Naive B cell (primary cell): ENCODE results near the gene DCDC2B. TPM values are rescaled to one million over a fixed set of nuclear protein-coding genes. Genes with fewer than 3 reads are reported as not detected.

Experiments used
- ATAC-seq, 2 donors: fragments of 150-1000 bp; cut with Tn5 transposase; 2 replicates each; pipeline ENCODE4 v1.10.0; 2021; ENCODE audit warnings: low read depth in 2 of 2, mild to moderate bottlenecking in 2 of 2, moderate library complexity in 2 of 2
- DNase-seq: peaks from one replicate; pipeline ENCODE4 v3.0.0; 2022
- H3K27ac Mint-ChIP-seq, 6 donors: one replicate each; pipeline ENCODE4 v1.8.0; 2020 to 2022; ENCODE audit warnings: mild to moderate bottlenecking in 6 of 6, mixed read lengths in 6 of 6, moderate library complexity in 5 of 6, inconsistent platforms in 2 of 6
- H3K27me3 Mint-ChIP-seq, 3 donors: one replicate each; pipeline ENCODE4 v1.8.0; 2021 to 2022; ENCODE audit warnings: mixed read lengths in 3 of 3, mild to moderate bottlenecking in 1 of 3
- H3K36me3 Mint-ChIP-seq, 2 donors: one replicate each; pipeline ENCODE4 v1.8.0; 2020 to 2022; ENCODE audit warnings: mixed read lengths in 2 of 2, inconsistent platforms in 1 of 2, mild to moderate bottlenecking in 1 of 2
- H3K4me1 Mint-ChIP-seq, 3 donors: one replicate each; pipeline ENCODE4 v1.8.0; 2020 to 2022; ENCODE audit warnings: mixed read lengths in 3 of 3, inconsistent platforms in 1 of 3, mild to moderate bottlenecking in 1 of 3, moderate library complexity in 1 of 3
- H3K4me3 Mint-ChIP-seq, 8 donors: one replicate each; pipeline ENCODE4 v1.8.0; 2020 to 2022; ENCODE audit warnings: mild to moderate bottlenecking in 8 of 8, mixed read lengths in 8 of 8, moderate library complexity in 8 of 8, inconsistent platforms in 2 of 8
- H3K9me3 Mint-ChIP-seq, 7 donors: one replicate each; pipeline ENCODE4 v1.8.0; 2020 to 2022; ENCODE audit warnings: mixed read lengths in 7 of 7, mild to moderate bottlenecking in 5 of 7, inconsistent platforms in 2 of 7, moderate library complexity in 1 of 7
- polyA plus RNA-seq, 6 donors: library from polyadenylated mRNA; unstranded; fragments of 300-500 nt; fragmentation: Illumina TruSeq; gene quantifications; one replicate each; pipeline ENCODE4 v1.2.3, GENCODE V29; 2021; ENCODE audit warnings: low read depth in 6 of 6

The DCDC2B gene
- polyA plus RNA-seq, 6 donors from 2014 or later = 0.13 to 0.36 TPM; not detected in 4

DNA sequence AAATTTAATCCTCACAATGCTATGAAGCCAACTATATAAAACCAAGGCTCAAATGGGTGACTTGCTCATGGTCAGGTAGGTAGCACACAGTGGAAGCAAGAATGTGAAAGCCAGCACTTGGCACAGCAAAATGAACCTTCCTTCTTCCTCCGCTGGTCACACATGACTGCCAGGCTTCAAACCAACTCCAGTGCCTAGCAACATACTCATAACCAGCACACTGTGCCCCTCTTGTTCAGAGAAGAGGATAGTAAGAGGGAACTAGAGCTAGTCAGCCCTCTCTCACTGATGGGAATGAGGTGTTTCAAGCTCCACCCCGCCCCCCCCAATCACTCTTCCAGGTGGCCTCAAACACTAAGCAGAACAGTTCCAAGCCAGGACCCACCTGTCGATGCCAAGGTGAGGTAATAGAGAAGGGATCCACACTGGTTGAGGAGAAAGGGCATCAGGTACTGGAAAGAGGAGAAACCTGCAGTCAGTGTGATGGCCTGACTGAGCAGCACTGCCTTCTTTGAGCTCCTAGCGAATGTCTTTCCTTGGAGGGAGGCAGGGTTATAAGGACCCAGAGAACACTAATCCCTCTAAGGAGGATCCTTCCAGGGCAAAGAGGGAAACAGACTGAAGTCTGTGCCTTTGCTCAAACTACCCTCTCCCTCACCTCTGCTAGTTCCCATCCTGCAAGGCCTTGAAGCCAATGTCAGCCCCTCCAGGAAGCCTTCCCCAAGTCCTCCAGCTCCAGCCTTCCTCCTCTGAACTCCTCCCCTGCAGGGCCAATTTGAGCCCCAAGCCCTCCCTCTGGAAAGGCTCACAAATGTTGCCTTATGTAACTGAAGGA, 12.1 kb downstream of the DCDC2B start:
- H3K27me3 Mint-ChIP-seq = no peaks in the 10 kb centered on the region
- peak overlapping the region; percentile 93 to 99 (median 98) for H3K4me3 Mint-ChIP-seq
- peaks cover 0 to 4% of the 10 kb centered on the region in 2 donors for H3K36me3 Mint-ChIP-seq
- no peaks in the 10 kb centered on the region for H3K9me3 Mint-ChIP-seq
- peak overlapping the region in 5 of 6 donors; percentile 85 to 99 (median 97) for H3K27ac Mint-ChIP-seq
- DNase-seq = no peak
- ATAC-seq = peak; percentile 41 to 43
- H3K4me1 Mint-ChIP-seq = peaks cover 29 to 54% (median 39%) of the 10 kb centered on the region in 3 donors

DNA sequence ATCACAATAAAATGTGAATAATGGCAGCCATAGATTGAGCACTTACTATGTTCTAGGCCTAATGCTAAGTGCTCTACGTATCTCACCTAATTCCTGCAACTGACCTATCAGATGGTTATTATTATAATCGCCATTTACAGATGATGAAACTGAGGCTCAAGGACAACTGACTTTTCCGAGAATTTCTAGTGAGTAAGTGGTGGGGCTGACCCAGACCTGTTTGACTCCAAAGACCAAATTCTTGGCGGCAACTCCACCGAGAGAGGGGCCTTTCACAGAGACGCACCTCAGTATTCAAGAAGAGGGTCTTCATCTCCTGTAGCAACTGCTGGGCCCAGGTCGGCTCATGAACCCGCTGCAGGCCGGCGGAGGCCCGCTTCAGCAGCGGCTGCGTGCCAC, 12.7 kb downstream of the DCDC2B start:
- no peaks in the 10 kb centered on the region for H3K9me3 Mint-ChIP-seq
- peaks cover 0 to 4% of the 10 kb centered on the region in 2 donors for H3K36me3 Mint-ChIP-seq
- ATAC-seq (no peak), DNase-seq (no peak)
- peak overlapping the region in 5 of 6 donors; percentile 52 to 99 (median 99) for H3K27ac Mint-ChIP-seq
- peaks cover 29 to 54% (median 39%) of the 10 kb centered on the region in 3 donors for H3K4me1 Mint-ChIP-seq
- no peaks in the 10 kb centered on the region for H3K27me3 Mint-ChIP-seq
- peak overlapping the region; percentile 93 to 99 (median 98) for H3K4me3 Mint-ChIP-seq

DNA sequence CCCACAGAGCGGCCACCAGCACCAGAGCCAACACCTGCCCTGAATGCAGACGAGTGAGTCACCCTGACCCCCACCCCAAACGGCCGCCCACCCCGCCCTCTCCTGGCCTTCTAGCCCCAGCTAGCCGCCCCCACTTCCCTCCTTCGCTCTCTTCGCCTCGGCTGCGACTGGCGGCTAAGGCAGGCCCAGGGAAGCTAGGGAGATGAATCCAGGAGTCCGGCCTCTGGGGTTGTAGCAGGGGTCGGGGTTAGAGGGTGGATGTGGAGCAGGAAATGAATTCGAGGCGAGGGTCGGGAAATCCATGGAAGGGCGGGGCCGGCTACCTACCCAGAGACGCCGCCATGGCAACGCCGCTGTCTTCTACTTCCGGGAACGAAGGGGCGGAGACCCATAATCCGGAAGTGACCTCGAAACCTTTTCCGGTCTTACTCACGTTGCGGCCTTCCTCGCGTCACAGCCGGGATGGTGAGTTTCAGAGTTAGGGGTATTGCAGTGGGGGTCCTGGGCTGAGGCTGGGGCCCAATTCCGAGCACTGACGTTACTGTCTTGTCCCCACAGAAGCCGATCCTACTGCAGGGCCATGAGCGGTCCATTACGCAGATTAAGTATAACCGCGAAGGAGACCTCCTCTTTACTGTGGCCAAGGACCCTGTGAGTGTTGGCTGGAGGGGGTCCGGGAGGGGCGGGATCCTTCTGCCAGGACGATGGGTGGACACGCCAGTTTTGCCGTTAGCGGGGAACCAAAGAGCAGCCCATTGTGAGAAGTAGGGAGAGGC, 13.3 kb downstream of the DCDC2B start, which contains the start of the genes EIF3I and TMEM234:
Gene EIF3I, plus strand, starts transcription at position 428 of the 776 bp plus-strand sequence. Its CDS starts 35 bp downstream, at position 463.
Gene TMEM234, minus strand, starts transcription at position 374 of the 776 bp plus-strand sequence. Its CDS starts 31 bp downstream, at position 343.
- Mint-ChIP-seq H3K4me1 (peaks cover 29 to 54% (median 39%) of the 10 kb centered on the region in 3 donors), H3K27ac (peak within 1 kb of the TSS; percentile 97 to 99 (median 99)), H3K9me3 (no peaks in the 10 kb centered on the region)

DNA sequence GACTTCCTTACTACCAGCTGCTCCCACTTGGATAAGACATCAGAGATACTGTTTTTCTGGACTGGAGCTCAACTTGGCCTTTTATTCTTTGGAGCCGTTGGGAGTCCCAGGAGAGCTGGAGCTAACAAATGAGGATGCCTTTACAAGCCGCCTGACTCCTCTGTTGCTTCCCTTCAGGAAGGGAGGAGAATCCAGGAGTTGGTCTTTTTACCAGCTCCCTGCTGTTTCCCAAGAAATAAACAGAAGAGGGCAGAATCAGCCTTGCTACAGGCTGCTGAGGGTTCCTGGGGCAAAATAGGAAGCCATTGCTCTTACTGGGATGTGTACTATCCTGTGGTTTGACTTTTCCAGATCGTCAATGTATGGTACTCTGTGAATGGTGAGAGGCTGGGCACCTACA, 14.8 kb downstream of the DCDC2B start:
- DNase-seq (no peak), ATAC-seq (no peak)
- Mint-ChIP-seq H3K4me1 (peaks cover 34 to 55% (median 47%) of the 10 kb centered on the region in 3 donors), H3K9me3 (no peaks in the 10 kb centered on the region), H3K4me3 (peak overlapping the region; percentile 60 to 99 (median 98)), H3K36me3 (peaks cover 4 to 12% of the 10 kb centered on the region in 2 donors), H3K27ac (peak overlapping the region; percentile 54 to 99 (median 85)), H3K27me3 (no peaks in the 10 kb centered on the region)

More for the DNA sequence above, 13.3 kb downstream of the DCDC2B start, which contains the start of the genes EIF3I and TMEM234:
- no peaks in the 10 kb centered on the region for H3K27me3 Mint-ChIP-seq
- DNase-seq (peak; percentile 88), ATAC-seq (peak; percentile 93 to 94)
- peaks cover 0 to 4% of the 10 kb centered on the region in 2 donors for H3K36me3 Mint-ChIP-seq
- H3K4me3 Mint-ChIP-seq = peak within 1 kb of the TSS; percentile 93 to 99 (median 98)

DNA sequence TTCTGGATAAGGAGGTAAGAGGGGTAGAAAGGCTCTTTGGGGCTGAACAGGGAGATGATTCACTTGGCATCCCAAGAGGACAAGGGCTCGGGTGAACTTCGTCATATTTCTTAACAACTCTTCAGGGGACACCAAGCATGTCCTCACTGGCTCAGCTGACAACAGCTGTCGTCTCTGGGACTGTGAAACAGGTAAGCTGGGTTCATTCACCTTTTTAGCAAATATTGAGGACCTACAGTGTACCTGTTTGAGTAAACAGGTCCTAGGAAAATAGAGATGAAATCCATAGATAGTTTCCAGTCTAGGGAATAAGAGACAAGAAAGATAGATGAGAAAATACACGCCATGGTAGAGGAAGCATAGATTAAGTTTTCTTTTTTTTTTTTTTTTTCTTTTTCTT, 15.4 kb downstream of the DCDC2B start:
- ATAC-seq (no peak), DNase-seq (no peak)
- Mint-ChIP-seq H3K9me3 (no peaks in the 10 kb centered on the region), H3K4me3 (peak overlapping the region; percentile 60 to 99 (median 98)), H3K27me3 (no peaks in the 10 kb centered on the region), H3K36me3 (peaks cover 4 to 16% of the 10 kb centered on the region in 2 donors), H3K27ac (peak overlapping the region in 5 of 6 donors; percentile 66 to 97 (median 75)), H3K4me1 (peaks cover 34 to 55% (median 47%) of the 10 kb centered on the region in 3 donors)

DNA sequence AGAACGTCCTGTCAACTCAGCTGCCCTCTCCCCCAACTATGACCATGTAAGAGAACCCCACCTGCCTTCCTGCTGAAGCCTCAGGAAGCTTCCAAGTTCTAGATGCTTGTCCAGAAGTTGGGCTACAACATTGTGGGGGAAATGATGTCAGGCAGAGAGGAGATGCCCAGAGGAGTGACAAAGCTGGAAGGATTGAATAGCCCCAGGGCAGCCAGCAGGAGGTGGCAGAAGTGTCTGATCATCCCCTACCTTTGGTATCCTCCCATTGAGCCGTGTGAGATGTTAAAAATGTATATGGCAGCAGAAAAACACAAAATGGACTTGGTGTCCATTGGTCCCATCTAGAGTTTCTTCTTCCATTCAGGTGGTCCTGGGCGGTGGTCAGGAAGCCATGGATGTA, 19.9 kb downstream of the DCDC2B start:
- Mint-ChIP-seq H3K27ac (peak overlapping the region in 2 of 6 donors; percentile 23 to 78), H3K4me3 (peak overlapping the region in 1 of 8 donors; percentile 18), H3K27me3 (no peaks in the 10 kb centered on the region), H3K36me3 (peaks cover 4 to 26% of the 10 kb centered on the region in 2 donors), H3K4me1 (peaks cover 12 to 18% (median 15%) of the 10 kb centered on the region in 3 donors), H3K9me3 (no peaks in the 10 kb centered on the region)
- no peak for ATAC-seq
- no peak for DNase-seq

DNA sequence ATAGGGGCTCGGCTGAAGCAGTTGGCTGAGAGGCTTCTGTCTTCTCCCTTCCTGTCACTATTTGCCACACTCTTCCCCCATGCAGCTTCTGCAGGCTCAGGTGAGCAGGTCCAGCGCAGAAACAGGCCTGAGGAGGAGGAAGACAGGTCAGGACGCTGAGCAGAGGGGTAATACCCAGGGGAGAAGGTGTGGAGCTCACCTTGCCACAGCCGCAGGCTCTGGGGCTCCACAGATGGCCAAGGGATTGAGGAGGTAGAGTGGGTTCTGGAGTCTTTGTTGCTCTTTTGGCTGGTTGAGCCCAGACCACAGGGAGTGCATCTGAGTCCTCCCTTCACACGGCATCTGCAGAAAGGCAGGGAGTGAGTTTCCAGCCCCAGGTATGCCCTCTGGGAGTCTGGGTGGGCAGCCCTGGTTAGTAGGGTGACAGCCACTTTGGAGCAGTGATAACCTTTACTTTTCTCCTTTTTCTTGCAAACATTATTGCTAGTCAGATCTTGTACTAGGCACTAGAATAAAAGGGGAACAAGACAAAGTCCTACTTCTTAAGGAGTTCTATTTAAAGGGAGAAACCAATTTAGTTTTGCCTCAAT, 23.0 kb downstream of the DCDC2B start:
- peaks cover 0 to 26% of the 10 kb centered on the region in 2 donors for H3K36me3 Mint-ChIP-seq
- ATAC-seq (no peak), DNase-seq (no peak)
- H3K4me1 Mint-ChIP-seq = peaks cover 6 to 10% (median 8%) of the 10 kb centered on the region in 3 donors
- H3K4me3 Mint-ChIP-seq = peak overlapping the region in 1 of 8 donors; percentile 3
- no peaks in the 10 kb centered on the region for H3K9me3 Mint-ChIP-seq
- H3K27me3 Mint-ChIP-seq = no peaks in the 10 kb centered on the region
- H3K27ac Mint-ChIP-seq = peak overlapping the region in 3 of 6 donors; percentile 16 to 52 (median 29)

DNA sequence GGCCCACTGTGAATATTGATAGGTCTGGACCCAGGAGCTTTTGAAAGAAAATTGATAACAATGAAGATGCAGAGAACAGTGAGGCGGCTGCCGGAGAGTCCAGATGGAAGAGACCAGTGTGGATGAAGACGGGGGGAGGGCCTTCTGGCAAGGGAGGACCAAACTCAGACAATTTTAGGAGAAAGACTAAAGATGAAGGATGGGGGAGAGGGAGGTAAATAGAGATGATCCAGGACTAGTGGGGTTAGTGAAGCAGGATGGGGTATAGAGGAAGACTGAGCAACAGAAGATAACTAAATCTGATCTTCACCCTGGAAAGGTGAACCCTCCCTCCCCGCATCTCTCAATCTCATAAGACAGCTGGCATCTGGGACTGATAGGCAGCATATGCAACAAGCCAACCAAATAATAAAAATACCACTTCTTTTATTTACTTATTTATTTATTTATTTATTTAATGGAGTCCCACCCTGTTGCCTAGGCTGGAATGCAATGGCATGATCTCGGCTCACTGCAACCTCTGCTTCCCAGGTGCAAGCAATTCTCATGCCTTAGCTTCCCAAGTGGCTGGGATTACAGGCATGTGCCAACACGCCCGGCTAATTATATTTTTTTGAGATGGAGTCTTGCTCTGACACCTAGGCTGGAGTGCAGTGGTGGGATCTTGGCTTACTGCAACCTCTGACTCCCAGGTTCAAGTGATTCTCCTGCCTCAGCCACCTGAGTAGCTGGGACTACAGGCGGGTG, 23.8 kb downstream of the DCDC2B start:
- ATAC-seq (no peak), DNase-seq (no peak)
- Mint-ChIP-seq H3K27ac (peak overlapping the region in 3 of 6 donors; percentile 8 to 52 (median 47)), H3K36me3 (peaks cover 0 to 23% of the 10 kb centered on the region in 2 donors), H3K4me1 (peaks cover 3 to 5% (median 4%) of the 10 kb centered on the region in 3 donors), H3K4me3 (peak overlapping the region in 1 of 8 donors; percentile 3), H3K9me3 (no peaks in the 10 kb centered on the region), H3K27me3 (no peaks in the 10 kb centered on the region)

DNA sequence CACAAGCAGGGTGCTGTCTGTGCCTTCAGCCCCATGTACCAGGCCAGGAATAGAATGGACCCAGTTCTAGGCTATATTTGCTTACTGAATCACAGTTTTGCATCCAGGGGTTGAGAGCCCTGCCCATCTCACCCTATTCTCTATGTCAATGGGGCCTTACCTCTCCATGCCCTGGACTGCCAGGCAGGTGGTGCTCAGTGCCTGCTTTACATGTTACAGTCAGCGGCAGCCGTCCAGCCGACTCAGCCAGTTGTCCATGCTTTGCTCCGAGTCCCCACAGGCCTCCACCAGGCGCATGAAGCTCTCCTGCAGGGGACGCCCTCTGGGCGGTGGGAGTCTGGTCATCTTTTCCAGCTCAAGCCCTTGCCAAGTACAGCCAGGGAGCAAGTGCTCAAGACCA, 25.9 kb downstream of the DCDC2B start:
- Mint-ChIP-seq H3K9me3 (no peaks in the 10 kb centered on the region), H3K36me3 (peaks cover 0 to 10% of the 10 kb centered on the region in 2 donors), H3K4me3 (peak overlapping the region in 1 of 8 donors; percentile 52), H3K27ac (peak overlapping the region in 2 of 6 donors; percentile 54 to 59), H3K4me1 (peaks cover 0 to 4% (median 0%) of the 10 kb centered on the region in 3 donors), H3K27me3 (no peaks in the 10 kb centered on the region)
- DNase-seq (no peak), ATAC-seq (no peak)

DNA sequence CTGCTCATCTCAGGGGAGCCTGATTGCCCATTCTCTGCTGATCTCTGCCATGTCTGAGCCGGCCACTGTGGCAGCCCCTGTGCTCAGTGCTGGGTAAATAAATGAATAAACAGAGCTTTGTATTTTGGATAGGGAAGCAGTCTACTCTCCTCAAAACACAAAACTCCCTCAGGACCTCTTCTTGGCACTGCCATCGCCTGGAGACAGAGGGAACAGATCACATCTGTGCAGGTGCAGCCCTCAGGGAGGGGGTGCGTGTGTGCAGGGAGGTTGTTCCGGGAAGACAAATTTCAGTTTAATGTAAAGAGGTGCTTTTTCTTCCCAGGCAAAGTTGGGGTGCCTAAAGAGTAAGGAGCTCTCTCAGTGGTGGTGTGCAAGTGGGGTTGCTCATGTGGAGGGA, 30.4 kb downstream of the DCDC2B start:
- Mint-ChIP-seq H3K27ac (peak overlapping the region in 1 of 6 donors; percentile 66), H3K27me3 (no peaks in the 10 kb centered on the region)

DNA sequence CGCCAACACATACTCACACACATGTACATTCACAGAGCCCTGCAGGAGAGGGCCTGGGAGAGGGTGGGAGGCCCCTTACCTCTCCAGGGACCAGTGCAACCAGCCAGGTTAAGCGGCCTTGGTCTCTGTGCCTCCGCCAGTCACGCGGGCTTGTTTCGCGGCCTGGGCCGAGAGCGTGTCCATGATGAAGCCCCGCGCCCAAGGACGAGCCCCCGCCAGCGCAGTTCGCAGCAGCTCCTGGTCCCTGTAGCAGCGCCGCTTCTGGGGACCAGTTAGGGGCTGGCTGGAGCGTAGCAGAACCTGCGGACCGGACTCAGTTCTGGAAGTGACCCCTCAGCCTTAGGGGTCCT, 30.9 kb downstream of the DCDC2B start:
- H3K9me3 Mint-ChIP-seq = no peaks in the 10 kb centered on the region
- peak overlapping the region in 3 of 6 donors; percentile 32 to 89 (median 44) for H3K27ac Mint-ChIP-seq
- H3K4me1 Mint-ChIP-seq = peaks cover 14 to 27% (median 19%) of the 10 kb centered on the region in 3 donors
- peak overlapping the region; percentile 54 to 95 (median 92) for H3K4me3 Mint-ChIP-seq
- H3K36me3 Mint-ChIP-seq = no peaks in the 10 kb centered on the region
- no peaks in the 10 kb centered on the region for H3K27me3 Mint-ChIP-seq
- DNase-seq (no peak), ATAC-seq (no peak)

More for the DNA sequence above, 30.4 kb downstream of the DCDC2B start:
- no peak for DNase-seq
- Mint-ChIP-seq H3K9me3 (no peaks in the 10 kb centered on the region), H3K4me1 (peaks cover 14 to 27% (median 19%) of the 10 kb centered on the region in 3 donors), H3K36me3 (no peaks in the 10 kb centered on the region), H3K4me3 (peak overlapping the region; percentile 56 to 95 (median 91))
- ATAC-seq = no peak
